H9 (cell line): ENCODE results near the gene ARNT2. TPM values are rescaled to one million over a fixed set of nuclear protein-coding genes. Genes with fewer than 3 reads are reported as not detected.

ENCODE experiments used
- DNase-seq: peaks from one replicate; pipeline ENCODE4 v3.0.0-alpha.2; 2017
- H2AFZ ChIP-seq: one replicate; pipeline ENCODE4 v1.6.1; 2013; ENCODE audit warnings: mild to moderate bottlenecking, low read length, control low read depth, moderate library complexity
- H2AK5ac ChIP-seq: 2 replicates; pipeline ENCODE4 v1.6.1; 2013; ENCODE audit warnings: low read length, control low read depth, mixed read lengths; ENCODE audit not compliant: insufficient read length
- H2BK120ac ChIP-seq: one replicate; pipeline ENCODE4 v1.6.1; 2013; ENCODE audit warnings: low read depth, mild to moderate bottlenecking, low read length, control low read depth, inconsistent platforms; ENCODE audit not compliant: poor library complexity, severe bottlenecking
- H2BK12ac ChIP-seq: 2 replicates; pipeline ENCODE4 v1.6.1; 2013; ENCODE audit warnings: low read length, control low read depth, mixed read lengths, low read depth; ENCODE audit not compliant: insufficient read length
- H2BK15ac ChIP-seq: 2 replicates; pipeline ENCODE4 v1.6.1; 2013; ENCODE audit warnings: low read depth, low read length, control low read depth
- H2BK20ac ChIP-seq: one replicate; pipeline ENCODE4 v1.6.1; 2013; ENCODE audit warnings: low read depth, mild to moderate bottlenecking, low read length, control low read depth, inconsistent platforms; ENCODE audit not compliant: poor library complexity, severe bottlenecking
- H2BK5ac ChIP-seq: 2 replicates; pipeline ENCODE4 v1.6.1; 2013; ENCODE audit warnings: low read length, control low read depth, mixed read lengths; ENCODE audit not compliant: insufficient read length
- H3K14ac ChIP-seq: 2 replicates; pipeline ENCODE4 v1.6.1; 2013; ENCODE audit warnings: low read length, control low read depth; ENCODE audit not compliant: insufficient read depth
- H3K18ac ChIP-seq: 2 replicates; pipeline ENCODE4 v1.6.1; 2013; ENCODE audit warnings: low read depth, mild to moderate bottlenecking, mixed read lengths, low read length, control low read depth; ENCODE audit not compliant: insufficient read length
- H3K23ac ChIP-seq: 2 replicates; pipeline ENCODE4 v1.6.1; 2013; ENCODE audit warnings: low read length, control low read depth, mixed read lengths, low read depth; ENCODE audit not compliant: insufficient read length
- H3K23me2 ChIP-seq: 2 replicates; pipeline ENCODE4 v1.6.1; 2013; ENCODE audit warnings: low read depth, mild to moderate bottlenecking, mixed read lengths, low read length, control low read depth; ENCODE audit not compliant: insufficient read length, poor library complexity, severe bottlenecking
- H3K27ac ChIP-seq: 2 replicates; pipeline ENCODE4 v1.5.1; 2013; ENCODE audit warnings: low read length, control low read depth, mixed read lengths, low read depth; ENCODE audit not compliant: insufficient read length
- H3K27me3 ChIP-seq: 2 replicates; pipeline ENCODE4 v1.6.1; 2013; ENCODE audit warnings: low read length, control low read depth, inconsistent platforms; ENCODE audit not compliant: insufficient read depth
- H3K4ac ChIP-seq: 2 replicates; pipeline ENCODE4 v1.6.1; 2013; ENCODE audit warnings: low read depth, mild to moderate bottlenecking, control low read depth, inconsistent platforms, low read length, moderate library complexity
- H3K4me1 ChIP-seq: 2 replicates; pipeline ENCODE4 v1.6.1; 2013; ENCODE audit warnings: low read length, control low read depth, inconsistent platforms; ENCODE audit not compliant: insufficient read depth
- H3K4me2 ChIP-seq: 2 replicates; pipeline ENCODE4 v1.6.1; 2013; ENCODE audit warnings: low read length, control low read depth, mixed read lengths; ENCODE audit not compliant: insufficient read length, insufficient read depth
- H3K56ac ChIP-seq: 2 replicates; pipeline ENCODE4 v1.6.1; 2013; ENCODE audit warnings: low read depth, mild to moderate bottlenecking, mixed read lengths, low read length, control low read depth; ENCODE audit not compliant: insufficient read length
- H3K79me1 ChIP-seq: 2 replicates; pipeline ENCODE4 v1.6.1; 2013; ENCODE audit warnings: low read depth, mild to moderate bottlenecking, moderate library complexity, low read length, control low read depth, inconsistent platforms; ENCODE audit not compliant: insufficient read depth, poor library complexity, severe bottlenecking
- H3K79me2 ChIP-seq: 2 replicates; pipeline ENCODE4 v1.6.1; 2013; ENCODE audit warnings: low read length, control low read depth, inconsistent platforms; ENCODE audit not compliant: insufficient read depth
- H3K9ac ChIP-seq: 2 replicates; pipeline ENCODE4 v1.6.1; 2013; ENCODE audit warnings: low read length, control low read depth, mixed read lengths; ENCODE audit not compliant: insufficient read length; ENCODE audit errors: extremely low read depth
- H3K9me3 ChIP-seq: one replicate; pipeline ENCODE4 v1.6.1; 2013; ENCODE audit warnings: low read depth, low read length, inconsistent platforms; ENCODE audit not compliant: control insufficient read depth
- H3T11ph ChIP-seq: one replicate; pipeline ENCODE4 v1.6.1; 2013; ENCODE audit warnings: mild to moderate bottlenecking, low read length, control low read depth, inconsistent platforms
- H4K20me1 ChIP-seq: one replicate; pipeline ENCODE4 v1.6.1; 2013; ENCODE audit not compliant: control insufficient read depth, insufficient read length, insufficient read depth
- H4K5ac ChIP-seq: 2 replicates; pipeline ENCODE4 v1.6.1; 2013; ENCODE audit warnings: low read depth, mild to moderate bottlenecking, mixed read lengths, low read length, control low read depth; ENCODE audit not compliant: insufficient read length
- H4K8ac ChIP-seq: replicated peaks from 2 replicates; pipeline ENCODE4 v1.6.1; 2013; ENCODE audit warnings: low read length, control low read depth, mixed read lengths, low read depth; ENCODE audit not compliant: insufficient read length
- H4K91ac ChIP-seq: 2 replicates; pipeline ENCODE4 v1.6.1; 2013; ENCODE audit warnings: low read depth, mild to moderate bottlenecking, moderate library complexity, mixed read lengths, low read length, control low read depth; ENCODE audit not compliant: insufficient read length
- H3K27ac Mint-ChIP-seq, 3 experiments: 2 replicates in 2 of 3; 3 replicates in 1 of 3; pipeline ENCODE4 v1.8.0; 2020 to 2021; ENCODE audit warnings: mixed read lengths in 3 of 3, mild to moderate bottlenecking in 1 of 3, moderate library complexity in 1 of 3
- H3K27me3 Mint-ChIP-seq: 2 replicates; pipeline ENCODE4 v1.8.0; 2021; ENCODE audit warnings: low read depth, mild to moderate bottlenecking, moderate library complexity, mixed read lengths
- H3K36me3 Mint-ChIP-seq, 3 experiments: 2 replicates in 2 of 3; 3 replicates in 1 of 3; pipeline ENCODE4 v1.8.0; 2020 to 2021; ENCODE audit warnings: low read depth in 3 of 3, mixed read lengths in 3 of 3; ENCODE audit not compliant: insufficient read depth in 1 of 3
- H3K4me1 Mint-ChIP-seq, 2 experiments: 2 replicates each; pipeline ENCODE4 v1.8.0; 2020; ENCODE audit warnings: mixed read lengths in 2 of 2
- H3K4me3 Mint-ChIP-seq, 2 experiments: 2 replicates in 1 of 2; 3 replicates in 1 of 2; pipeline ENCODE4 v1.8.0; 2020 to 2021; ENCODE audit warnings: mild to moderate bottlenecking in 2 of 2, mixed read lengths in 2 of 2, moderate library complexity in 1 of 2
- H3K9me3 Mint-ChIP-seq, 2 experiments: 2 replicates in 1 of 2; 3 replicates in 1 of 2; pipeline ENCODE4 v1.8.0; 2020; ENCODE audit warnings: mild to moderate bottlenecking in 2 of 2, mixed read lengths in 2 of 2, moderate library complexity in 1 of 2
- CTCF ChIP-seq: fragments of 200-600 bp; sonication (generic); conservative IDR thresholded peaks from 3 replicates; pipeline ENCODE4 v1.8.0; 2021; ENCODE audit warnings: antibody characterized with exemption, mild to moderate bottlenecking
- WGBS: extraction: QIAGEN DNeasy Blood & Tissue Kit; methylation state at CpG from one replicate; pipeline ENCODE4 v1.1.7; 2013; ENCODE audit warnings: missing lambda C conversion rate, low lambda C conversion rate, mixed read lengths; ENCODE audit not compliant: insufficient read length; ENCODE audit errors: extremely low coverage; 5-methylcytosine and 5-hydroxymethylcytosine counted together
- total RNA-seq: library from RNA; stranded (reverse); gene quantifications from 2 replicates; pipeline ENCODE4 v1.2.1, GENCODE V29; 2021

Gene ARNT2
- total RNA-seq, 1 experiment from 2014 or later, result 10.5 TPM

DNA sequence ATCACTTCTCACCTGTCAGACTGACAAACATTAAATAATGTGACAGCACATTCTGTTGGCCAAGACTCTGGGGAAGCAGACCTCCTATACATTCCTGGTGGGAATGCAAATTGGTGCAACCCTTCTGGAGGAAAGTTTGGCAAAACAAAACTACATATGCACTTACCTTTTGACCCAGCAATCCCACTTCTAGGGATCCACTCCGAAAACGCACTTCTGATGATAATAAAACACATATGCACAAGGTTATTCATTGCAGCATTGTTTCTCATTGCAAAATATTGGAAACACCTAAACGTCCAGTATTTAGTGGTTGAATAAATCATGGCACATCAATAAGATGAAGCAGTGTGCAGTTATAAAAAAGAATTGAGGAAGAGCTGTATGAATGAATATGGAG, 145.5 kb downstream of the ARNT2 start:
- no peaks in the 10 kb centered on the region for H3K79me1 ChIP-seq
- H3K27me3 ChIP-seq, result no peaks in the 10 kb centered on the region
- no peak overlapping the region for H4K5ac ChIP-seq
- H4K91ac ChIP-seq, result no peak overlapping the region
- H2BK5ac ChIP-seq, result no peak overlapping the region
- no peak overlapping the region for H2BK120ac ChIP-seq
- Mint-ChIP-seq H3K4me1 (no peaks in the 10 kb centered on the region), H3K27me3 (no peaks in the 10 kb centered on the region; the same call in 1 of the 2 replicates), H3K4me3 (no peak overlapping the region), H3K36me3 (peaks cover under 1 to 3% (median 2%) of the 10 kb centered on the region in 3 experiments; a peak in 1 of 7 replicates), H3K27ac (no peak overlapping the region), H3K9me3 (no peaks in the 10 kb centered on the region)
- H3K56ac ChIP-seq, result no peak overlapping the region
- no peaks in the 10 kb centered on the region for H3K23me2 ChIP-seq
- no peak overlapping the region for H3K4ac ChIP-seq
- no peak overlapping the region for H4K8ac ChIP-seq
- no peaks in the 10 kb centered on the region for H3K9me3 ChIP-seq
- no peak overlapping the region for H3T11ph ChIP-seq
- H2BK20ac ChIP-seq, result no peak overlapping the region
- no peak for TF ChIP-seq CTCF
- no CpG with 5 or more reads among the region's 3 CpGs for WGBS
- no peak for DNase-seq
- H3K4me2 ChIP-seq, result no peak overlapping the region
- no peaks in the 10 kb centered on the region for H3K79me2 ChIP-seq
- H3K18ac ChIP-seq, result no peak overlapping the region
- no peaks in the 10 kb centered on the region for H4K20me1 ChIP-seq
- H3K4me1 ChIP-seq, result 0 out of 2 replicates have a peak, but pooled peaks cover 2% of the 10 kb centered on the region
- no peak overlapping the region for H2AK5ac ChIP-seq
- H2BK15ac ChIP-seq, result no peak overlapping the region
- H2AFZ ChIP-seq, result no peak overlapping the region
- H3K27ac ChIP-seq, result no peak overlapping the region
- H2BK12ac ChIP-seq, result no peak overlapping the region
- no peak overlapping the region for H3K23ac ChIP-seq
- H3K9ac ChIP-seq, result no peak overlapping the region
- H3K14ac ChIP-seq, result no peak overlapping the region
